GM19238 (cell line): Measurements from ENCODE around the gene ZNF124.
"Not testable (repeated sequence)": the region's sequence is repeated elsewhere in the genome, so short reads cannot be mapped to it uniquely, and the experiment has no call there.

ENCODE experiments used
- DNase-seq: peaks from one replicate; pipeline ENCODE4 v3.0.0; 2011; ENCODE audit warnings: low spot score; ENCODE audit not compliant: insufficient read length

ZNF124 gene

DNA sequence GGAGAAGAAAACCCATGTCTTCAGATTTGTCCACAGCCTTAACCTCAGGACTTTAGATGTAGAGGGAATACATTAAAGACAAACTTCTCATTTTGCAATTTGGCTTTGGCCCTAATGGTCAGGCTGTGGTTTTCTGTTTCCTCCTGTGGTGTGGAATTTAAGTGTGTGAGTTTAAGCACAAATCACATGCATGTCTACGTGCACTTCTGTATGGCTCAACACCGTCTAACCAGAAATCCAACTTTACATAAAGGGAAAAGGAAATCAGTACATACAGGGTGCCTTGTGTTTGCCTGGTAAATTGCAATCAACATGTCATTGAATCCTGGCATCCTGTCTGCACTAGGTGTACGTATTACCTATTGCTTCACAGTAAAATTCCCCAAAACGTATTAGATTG lies 1.2 kb upstream of the ZNF124 start:
- no peak for DNase-seq

DNA sequence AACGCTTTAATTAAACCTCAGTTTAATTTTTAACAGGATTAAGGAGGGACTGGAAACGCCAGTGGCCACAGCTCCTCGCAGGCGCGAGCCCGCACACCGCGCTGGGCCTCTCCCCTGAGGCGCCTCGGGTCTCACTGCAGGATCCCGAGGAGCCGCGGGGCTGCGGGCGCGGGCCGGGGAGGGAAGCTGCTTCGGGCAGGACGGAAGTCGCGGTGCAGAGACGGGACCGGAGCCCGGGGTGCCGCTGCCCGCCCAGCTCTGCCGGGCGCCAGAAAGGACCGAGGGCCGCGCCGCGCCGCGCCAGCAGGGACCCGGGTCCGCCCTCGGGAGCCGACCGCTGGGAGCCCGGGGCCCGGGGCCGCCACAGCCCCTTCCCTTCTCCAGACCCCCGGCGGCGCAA lies 377 bp downstream of the ZNF124 start:
- not testable (repeated sequence) for DNase-seq

DNA sequence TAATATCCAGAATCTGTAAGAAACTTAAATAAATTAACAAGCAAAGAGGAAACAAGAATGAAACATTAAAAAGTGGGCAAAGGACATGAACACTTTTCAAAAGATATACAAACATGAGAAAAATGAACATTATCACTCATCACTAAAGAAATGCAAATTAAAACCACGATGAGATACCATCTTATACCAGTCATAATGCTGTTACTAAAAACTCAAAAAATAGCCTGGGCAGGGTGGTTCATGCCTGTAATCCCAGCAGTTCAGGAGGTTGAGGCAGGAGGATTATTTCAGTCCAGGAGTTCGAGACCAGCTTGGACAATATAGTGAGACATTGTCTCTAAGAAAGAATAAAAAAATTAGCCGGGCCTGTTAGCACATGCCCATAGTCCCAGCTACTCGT lies 6.1 kb downstream of the ZNF124 start:
- DNase-seq = no peak

DNA sequence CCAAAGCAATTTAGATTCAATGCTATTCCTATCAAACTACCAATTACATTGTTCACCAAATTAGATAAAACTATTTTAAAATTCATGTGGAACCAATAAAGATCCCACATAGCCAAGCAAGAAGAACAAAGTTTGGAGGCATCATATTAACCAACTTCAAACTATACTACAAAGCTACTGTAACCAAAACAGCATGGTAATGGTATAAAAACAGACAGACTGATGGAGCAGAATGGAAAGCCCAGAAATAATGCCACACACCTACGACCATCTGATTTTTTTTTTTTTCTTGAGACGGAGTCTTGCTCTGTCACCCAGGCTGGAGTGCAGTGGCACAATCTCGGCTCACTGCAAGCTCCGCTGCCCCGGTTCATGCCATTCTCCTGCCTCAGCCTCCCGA lies 7.1 kb downstream of the ZNF124 start:
- DNase-seq = no peak

DNA sequence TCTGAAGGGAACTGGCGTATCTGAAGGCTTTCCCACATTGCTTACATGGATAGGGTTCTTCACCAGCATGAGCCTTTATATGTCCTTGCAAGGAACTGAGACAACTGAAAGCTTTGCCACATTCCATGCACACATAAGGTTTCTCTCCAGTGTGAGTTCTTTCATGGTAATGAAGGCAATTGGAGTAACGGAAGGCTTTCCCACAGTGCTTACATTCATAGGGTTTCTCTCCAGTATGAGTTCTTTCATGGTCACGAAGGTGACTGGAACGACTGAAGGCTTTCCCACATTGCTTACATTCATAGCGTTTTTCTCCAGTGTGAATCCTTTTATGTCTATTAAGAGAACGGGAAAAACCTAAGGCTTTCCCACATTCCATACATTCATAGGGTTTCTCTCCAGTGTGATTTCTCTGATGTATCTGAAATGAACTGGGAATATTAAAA lies 15.0 kb downstream of the ZNF124 start:
- DNase-seq = no peak

DNA sequence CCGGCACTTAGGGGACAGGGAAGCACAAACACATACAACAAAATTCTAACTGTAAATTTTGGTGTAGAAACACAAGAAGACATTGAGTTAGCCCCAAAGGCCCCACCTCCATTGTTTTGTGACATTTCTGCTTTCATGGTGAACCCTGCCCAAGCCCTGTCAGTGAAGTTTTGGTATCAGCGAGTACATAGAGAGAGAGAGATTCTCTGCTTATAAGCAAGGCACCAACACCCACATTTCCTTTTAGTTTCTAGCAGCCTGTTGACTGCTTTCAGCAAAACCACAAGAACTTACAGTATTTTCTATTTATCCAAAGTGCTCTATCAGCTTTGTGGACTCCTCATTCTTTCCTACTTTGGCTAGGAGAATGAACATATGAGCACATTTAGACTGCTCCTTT lies 24.0 kb downstream of the ZNF124 start:
- DNase-seq = no peak

DNA sequence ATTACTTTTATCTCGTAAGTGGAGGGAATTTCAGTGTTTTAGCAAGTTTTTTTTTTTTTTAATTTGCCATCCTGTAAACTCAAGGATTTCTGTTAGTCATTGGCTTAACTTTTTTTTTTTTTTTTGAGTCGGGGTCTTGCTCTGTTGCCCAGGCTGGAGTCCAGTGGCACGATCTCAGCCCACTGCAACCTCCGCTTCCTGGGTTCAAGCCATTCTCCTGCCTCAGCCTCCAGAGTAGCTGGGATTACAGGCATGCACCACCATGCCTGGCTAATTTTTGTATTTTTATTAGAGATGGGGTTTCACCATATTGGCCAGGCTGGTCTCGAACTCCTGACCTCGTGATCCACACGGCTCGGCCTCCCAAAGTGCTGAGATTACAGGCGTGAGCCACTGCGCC lies 24.7 kb downstream of the ZNF124 start:
- not testable (repeated sequence) for DNase-seq

DNA sequence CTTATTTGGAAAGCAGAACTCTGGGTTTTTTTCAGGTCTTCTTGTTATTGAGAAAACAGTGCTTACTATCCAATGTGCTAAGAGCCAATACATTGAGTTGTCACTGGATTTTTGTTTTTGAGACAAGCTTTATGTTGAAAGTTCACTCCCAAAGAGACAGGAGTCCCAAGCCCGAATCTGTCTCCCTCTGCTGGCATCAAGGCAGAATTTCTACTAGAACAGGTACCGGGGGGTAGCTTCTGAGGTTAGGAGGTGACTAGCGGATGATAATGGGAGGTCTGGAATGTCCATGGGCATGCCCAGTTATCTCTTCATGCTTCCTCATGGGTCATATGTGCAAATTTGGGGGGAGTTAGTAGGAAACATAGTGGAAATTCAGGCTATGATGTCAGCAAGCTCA lies 25.1 kb downstream of the ZNF124 start:
- no peak for DNase-seq

DNA sequence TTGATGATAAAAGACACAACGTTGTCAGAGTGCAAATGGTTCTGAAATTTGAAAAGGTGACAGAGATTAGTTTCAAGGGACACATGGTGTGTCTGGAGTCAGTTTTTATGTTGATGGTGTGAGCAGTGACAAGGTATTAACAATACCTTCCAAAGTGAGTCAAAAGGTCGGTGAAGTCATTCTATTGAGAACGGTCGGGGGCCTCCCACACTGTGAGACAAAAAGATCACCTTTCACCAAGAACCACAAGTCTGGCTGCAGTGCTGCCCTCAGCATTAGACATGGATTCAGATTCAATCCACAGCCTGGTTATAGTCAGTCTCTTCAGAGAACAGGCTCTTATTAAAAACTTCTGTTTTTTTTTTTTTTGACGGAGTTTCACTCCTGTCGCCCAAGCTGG lies 26.5 kb downstream of the ZNF124 start:
- DNase-seq = no peak

DNA sequence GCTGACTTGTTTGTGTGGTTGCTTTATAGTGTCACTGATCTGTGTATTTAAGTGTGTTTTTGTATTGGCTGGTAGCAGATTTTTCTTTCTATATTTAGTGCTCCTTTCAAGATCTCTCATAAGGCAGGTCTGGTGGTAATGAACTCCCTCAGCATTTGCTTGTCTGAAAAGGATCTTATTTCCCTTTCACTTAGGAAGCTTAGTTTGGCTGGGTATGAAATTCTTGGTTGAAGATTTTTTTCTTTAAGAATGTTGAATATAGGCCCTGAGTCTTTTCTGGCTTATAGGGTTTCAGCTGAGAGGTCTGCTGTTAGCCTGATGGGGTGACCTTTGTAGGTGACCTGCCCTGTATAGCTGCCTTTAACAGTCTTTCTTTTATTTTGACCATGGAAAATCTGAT lies 32.3 kb downstream of the ZNF124 start:
- DNase-seq = not testable (repeated sequence)

DNA sequence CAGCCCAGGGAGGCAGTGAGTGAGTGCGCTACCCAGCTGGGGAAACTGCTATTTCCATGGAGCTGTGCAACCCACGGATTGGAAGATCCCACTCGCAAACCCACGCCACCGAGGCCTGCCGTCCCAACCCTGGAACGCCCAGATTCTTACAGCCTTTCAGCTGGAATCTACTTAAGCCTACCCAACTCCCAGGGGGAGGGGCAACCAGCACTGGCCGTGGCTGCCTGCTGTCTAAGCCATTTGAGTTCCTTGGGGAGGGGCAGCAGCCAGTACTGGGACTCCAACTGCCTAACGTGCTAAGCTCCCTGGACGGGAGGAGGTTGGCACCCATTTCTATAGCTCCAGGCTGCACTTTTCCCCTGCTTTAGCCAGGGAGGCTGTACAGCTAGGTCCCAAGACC lies 40.6 kb downstream of the ZNF124 start:
- no peak for DNase-seq

DNA sequence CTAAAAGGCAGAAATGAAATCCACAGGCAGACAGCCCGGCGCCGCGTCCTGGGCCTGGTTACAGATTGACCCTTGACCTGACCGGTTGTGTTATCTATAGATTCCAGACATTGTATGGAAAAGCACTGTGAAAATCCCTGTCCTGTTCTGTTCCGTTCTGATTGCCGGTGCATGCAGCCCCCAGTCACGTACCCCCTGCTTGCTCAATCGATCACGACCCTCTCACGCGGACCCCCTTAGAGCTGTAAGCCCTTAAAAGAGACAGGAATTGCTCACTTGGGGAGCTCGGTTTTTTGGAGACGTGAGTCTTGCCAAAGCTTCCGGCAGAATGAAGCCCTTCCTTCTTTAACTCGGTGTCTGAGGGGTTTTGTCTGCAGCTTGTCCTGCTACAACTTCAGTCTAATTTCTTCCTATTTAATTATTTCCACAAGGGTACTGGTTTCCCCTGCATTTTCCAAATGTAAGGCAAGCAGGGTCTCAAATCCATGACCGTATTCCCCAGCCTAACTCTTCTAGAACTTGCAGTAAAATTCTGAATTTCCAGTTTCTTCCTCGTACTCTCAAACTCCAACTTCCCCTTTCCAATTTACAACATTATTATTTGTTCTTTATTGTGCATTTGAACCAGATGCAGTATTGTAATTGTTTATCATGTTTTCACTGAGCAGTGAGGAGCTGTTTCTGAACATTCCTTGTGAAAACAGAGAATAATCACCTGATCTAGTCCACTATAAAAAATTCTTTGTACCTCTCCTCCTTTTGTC lies 44.1 kb downstream of the ZNF124 start:
- DNase-seq = not testable (repeated sequence)

DNA sequence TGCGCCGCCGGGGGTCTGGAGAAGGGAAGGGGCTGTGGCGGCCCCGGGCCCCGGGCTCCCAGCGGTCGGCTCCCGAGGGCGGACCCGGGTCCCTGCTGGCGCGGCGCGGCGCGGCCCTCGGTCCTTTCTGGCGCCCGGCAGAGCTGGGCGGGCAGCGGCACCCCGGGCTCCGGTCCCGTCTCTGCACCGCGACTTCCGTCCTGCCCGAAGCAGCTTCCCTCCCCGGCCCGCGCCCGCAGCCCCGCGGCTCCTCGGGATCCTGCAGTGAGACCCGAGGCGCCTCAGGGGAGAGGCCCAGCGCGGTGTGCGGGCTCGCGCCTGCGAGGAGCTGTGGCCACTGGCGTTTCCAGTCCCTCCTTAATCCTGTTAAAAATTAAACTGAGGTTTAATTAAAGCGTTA lies 45.2 kb downstream of the ZNF124 start:
- not testable (repeated sequence) for DNase-seq

DNA sequence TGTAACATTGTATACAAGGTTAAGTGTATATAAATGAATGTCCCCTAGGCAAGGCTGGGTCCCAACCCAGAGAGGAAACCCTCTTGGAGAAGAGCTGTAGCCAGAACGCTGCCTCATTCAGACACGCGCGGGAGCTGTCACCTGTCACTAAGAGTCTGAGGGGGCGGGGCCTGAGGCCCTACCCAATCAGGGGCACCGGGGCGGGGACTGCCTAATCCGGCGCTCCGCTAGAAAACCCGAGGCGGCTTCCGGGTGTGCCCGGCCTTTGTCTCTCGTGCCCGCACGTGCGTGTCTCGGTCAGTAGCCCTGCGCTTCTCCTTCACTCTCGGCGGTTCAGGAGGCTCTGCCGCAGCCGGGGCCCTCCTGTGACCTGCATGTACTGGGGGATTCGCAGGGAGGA lies 45.7 kb downstream of the ZNF124 start:
- DNase-seq = not testable (repeated sequence)

DNA sequence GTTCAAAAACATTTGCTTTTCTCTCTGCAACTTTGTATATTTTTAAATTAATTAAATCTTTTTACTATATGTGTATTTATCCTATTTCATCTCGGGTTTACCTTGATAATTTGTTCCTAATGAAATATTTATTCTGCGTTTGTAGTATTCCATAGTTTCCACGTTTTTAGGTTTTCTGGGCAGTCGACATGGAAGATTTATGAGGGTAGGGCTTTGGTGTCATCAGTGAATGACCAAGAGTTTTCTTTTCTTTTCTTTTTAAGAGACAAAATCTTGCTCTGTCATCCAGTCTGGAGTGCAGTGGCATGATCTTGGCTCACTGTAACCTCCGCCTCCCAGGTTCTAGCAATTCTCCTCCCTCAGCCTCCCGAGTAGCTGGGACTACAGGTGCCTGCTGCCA lies 50.4 kb downstream of the ZNF124 start:
- DNase-seq = no peak

DNA sequence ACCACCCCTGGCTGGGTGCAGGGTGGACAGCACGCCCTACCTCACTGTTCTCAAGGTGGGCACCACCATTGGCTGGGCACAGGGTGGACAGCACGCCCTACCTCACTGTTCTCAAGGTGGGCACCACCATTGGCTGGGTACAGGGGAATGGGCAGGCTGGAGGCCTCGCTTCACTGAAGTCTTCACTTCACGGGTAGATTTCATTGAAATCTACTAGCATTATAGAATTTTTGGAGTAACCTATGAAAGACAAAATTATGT lies 51.5 kb downstream of the ZNF124 start:
- DNase-seq = not testable (repeated sequence)

DNA sequence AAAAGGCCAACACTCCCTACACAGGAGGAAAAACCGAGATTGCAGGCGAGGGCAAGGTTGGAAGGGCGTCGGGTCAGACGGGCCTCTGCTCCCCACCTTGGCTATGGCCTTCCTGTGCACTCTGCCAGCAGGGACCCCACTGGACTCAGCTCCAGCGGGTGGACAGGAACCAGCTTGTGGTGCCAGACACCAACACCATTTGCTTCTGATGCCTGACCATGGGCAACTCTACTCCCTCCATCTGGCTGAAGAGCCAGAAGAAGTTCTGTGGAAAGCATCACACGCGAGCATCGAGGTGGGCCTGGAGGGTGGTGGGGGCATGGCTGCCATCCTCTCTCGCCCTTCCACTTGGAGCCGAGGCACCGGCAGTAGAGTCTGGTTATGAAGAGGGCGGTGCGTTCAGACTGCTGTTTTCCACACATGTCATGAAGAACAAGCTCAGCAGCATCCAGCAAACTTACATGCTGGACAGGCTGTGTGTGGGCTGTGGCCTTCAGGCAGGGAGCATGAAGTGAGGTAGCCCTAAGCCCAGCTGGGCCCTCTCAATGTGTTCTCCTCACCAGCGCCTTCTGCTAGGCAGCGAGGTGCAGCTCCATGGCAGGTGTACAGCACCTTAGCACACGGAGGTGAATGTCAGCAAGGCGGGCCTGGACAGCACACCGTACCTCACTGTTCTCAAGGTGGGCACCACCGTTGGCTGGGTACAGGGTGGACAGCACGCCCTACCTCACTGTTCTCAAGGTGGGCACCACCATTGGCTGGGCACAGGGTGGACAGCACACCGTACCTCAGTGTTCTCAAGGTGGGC lies 52.0 kb downstream of the ZNF124 start:
- no peak for DNase-seq

DNA sequence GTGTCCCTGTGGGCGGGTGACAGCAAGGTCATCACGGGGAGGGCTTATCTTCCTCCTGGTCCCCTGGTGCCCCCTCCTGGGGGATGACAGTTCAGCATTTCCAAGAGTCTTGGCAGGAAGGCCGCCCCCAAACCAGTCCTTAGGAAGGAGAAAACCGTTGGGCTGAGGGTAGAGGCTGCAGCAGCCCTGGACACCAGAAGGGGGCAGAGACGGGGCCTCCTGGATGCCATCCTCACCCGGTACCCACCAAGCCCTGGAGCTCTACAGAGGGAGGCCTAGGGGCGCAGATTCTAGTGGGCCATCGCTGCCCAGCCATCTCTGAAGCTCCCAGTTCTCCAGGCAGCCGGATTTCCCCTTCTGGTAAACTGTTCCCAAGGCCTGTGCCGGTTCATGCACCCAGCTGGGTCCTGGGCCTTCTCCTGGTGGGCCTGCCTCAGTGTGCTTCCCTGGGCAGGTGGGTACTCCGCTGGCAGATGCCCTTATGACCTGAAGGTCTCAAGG lies 52.8 kb downstream of the ZNF124 start:
- no peak for DNase-seq

DNA sequence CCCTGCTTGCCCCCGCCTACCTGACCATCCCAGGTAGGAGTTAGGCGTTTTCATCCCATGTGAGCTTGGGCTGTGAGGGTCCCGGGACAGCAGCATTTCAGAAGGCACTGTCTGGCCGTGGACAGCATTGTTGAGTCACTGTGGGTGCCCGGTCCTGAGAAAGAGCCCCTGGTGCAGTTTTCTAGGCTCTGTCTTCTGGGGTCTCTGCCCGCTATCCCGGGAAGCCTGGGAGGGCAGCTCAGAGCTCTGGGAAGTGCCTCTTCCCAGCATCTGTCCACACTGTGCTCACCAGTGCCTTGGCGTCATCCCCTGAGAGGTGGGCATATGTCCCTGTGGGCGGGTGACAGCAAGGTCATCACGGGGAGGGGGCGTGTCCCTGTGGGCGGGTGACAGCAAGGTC lies 56.3 kb downstream of the ZNF124 start:
- no peak for DNase-seq

DNA sequence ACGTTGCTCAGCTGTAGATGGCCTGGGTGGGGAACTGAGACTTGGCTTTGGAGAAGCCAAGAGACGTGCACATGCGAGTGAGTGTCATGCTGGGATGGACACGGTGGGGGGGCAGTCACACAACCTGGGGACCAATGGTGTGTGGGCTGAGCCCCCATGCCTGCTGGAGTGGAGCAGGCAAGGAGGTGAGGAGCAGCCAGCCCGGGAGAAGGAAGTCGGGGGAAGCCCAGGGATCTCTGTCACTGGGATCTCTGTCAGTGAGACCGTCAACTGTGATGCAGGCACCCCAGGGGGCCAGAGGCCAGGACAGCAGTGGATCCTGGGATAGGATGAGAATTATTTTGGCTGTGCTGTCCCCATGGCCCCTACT lies 56.7 kb downstream of the ZNF124 start:
- DNase-seq = no peak

DNA sequence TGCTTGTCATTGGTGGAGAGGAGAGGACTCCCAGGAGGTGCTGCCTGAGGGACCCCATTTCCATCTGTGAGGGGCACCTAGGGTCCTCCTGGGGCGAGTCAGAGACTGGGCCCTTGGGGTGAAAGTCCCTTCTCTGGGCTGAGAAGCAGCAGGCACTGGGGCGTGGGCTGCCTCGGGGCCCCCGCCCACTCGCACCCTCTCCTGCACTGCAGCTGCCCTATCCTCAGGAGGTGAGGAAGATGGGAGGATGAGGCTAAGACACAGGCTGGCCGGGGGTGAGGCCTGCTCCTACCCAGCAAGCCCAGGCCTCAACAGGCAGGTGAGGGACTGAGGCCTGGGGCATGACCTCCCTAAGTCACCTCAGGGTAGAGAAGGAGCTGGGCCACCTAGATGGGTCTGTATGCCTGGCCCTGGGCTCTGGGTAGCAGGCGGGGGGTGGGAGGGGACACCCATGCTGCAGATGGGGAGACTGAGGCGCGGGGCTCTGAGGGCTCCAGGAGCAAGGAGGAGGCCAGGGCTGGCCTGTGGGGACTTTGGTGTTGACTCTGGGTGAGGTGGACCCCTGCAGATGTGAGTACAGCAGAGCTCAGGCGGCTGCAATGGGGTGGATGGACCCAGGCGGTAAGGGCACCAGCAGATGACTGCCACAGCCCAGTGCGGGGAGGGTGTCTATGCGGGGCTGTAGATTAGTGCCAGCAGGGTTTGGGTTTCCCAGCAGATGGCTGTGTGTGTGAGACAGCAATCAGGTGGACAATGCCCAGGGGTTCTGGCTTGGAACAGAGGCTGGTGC lies 57.3 kb downstream of the ZNF124 start:
- no peak for DNase-seq

DNA sequence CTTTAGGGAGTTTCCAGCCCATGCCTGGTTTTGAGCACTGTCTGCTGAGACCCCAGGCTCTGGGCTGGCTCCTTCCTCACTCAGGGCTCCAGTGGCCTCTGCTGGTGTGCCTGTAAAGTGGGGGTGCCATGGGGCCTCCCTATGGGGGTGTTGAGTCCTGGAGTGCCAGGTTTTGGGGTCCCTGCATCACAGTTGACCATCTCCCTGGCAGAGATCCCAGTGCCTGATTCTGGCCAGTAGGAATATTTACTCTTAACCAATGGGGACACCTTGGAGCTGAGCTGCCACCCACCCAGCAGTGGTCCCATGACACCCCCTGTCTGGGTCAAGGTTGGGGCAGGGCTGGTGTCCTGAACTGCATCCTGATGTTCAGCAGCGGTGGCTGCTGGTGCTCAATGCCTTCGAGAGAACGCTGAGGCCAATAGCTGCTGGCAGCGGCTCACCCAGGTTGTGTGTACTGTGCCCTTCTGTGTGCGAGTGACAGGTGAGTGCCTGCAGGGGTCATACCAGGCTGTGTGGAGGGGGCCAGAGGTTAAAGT lies 58.0 kb downstream of the ZNF124 start:
- DNase-seq = no peak
